Chondrocyte (in vitro differentiated cells): ENCODE measurements around the gene CCNL2. TPM values are rescaled to one million over a fixed set of nuclear protein-coding genes. Genes with fewer than 3 reads are reported as not detected.
"Not testable (repeated sequence)": the region's sequence is repeated elsewhere in the genome, so short reads cannot be mapped to it uniquely, and the experiment has no call there.

Source experiments
- DNase-seq: peaks from one replicate; pipeline ENCODE4 v3.0.0; 2021; ENCODE audit warnings: mixed read lengths, low spot score
- H3K27ac Mint-ChIP-seq: one replicate; pipeline ENCODE4 v1.8.0; 2021; ENCODE audit warnings: mild to moderate bottlenecking, moderate library complexity, mixed read lengths; ENCODE audit not compliant: unreplicated experiment
- H3K27me3 Mint-ChIP-seq: 2 replicates; pipeline ENCODE4 v1.8.0; 2021; ENCODE audit warnings: low read depth, mixed read lengths
- H3K36me3 Mint-ChIP-seq: 2 replicates; pipeline ENCODE4 v1.8.0; 2021; ENCODE audit warnings: low read depth, mixed read lengths
- H3K4me1 Mint-ChIP-seq: 2 replicates; pipeline ENCODE4 v1.8.0; 2021; ENCODE audit warnings: low read depth, mild to moderate bottlenecking, mixed read lengths
- H3K4me3 Mint-ChIP-seq: one replicate; pipeline ENCODE4 v1.8.0; 2021; ENCODE audit warnings: mild to moderate bottlenecking, moderate library complexity, mixed read lengths; ENCODE audit not compliant: unreplicated experiment
- H3K9me3 Mint-ChIP-seq: 2 replicates; pipeline ENCODE4 v1.8.0; 2021; ENCODE audit warnings: low read depth, mixed read lengths
- CTCF ChIP-seq: fragments of 200-600 bp; sonication (generic); IDR thresholded peaks from 2 replicates; pipeline ENCODE4 v1.5.0; 2021; ENCODE audit warnings: antibody characterized with exemption, mild to moderate bottlenecking, moderate library complexity
- long read RNA-seq: library from polyadenylated mRNA; stranded (forward); transcript quantifications from one replicate; pipeline ENCODE4 v2.0.0, GENCODE V29; 2021
- total RNA-seq: library from RNA; stranded (reverse); gene quantifications from 3 replicates; pipeline ENCODE4 v1.2.1, GENCODE V29; 2021

CCNL2 gene
- total RNA-seq = 153 to 176 TPM (median 161 TPM) in 3 replicates
- long read RNA-seq, full-length matches to known transcripts = 57 of 370 reads
- long read RNA-seq, partial matches to known transcripts = 6 of 370 reads
- long read RNA-seq, other reads (novel, unspliced or antisense) = 307 of 370 reads

GRCh38 chr1:1399187-1399871 lies at the start of gene CCNL2:
CCNL2 (minus strand) TSS chr1:1399335; CDS start chr1:1399306, 29 bp downstream.
- H3K27me3 Mint-ChIP-seq = no peaks in the 10 kb centered on the region

GRCh38 chr1:1446631-1447030 lies 47.5 kb upstream of the CCNL2 start:
- H3K27ac Mint-ChIP-seq, DNase-seq, H3K9me3 Mint-ChIP-seq, H3K27me3 Mint-ChIP-seq, H3K4me1 Mint-ChIP-seq, H3K36me3 Mint-ChIP-seq, H3K4me3 Mint-ChIP-seq: not testable (repeated sequence)

More at GRCh38 chr1:1399187-1399871, at the start of gene CCNL2:
- Mint-ChIP-seq H3K4me3 (peak within 1 kb of the TSS; percentile 88), H3K9me3 (no peaks in the 10 kb centered on the region), H3K4me1 (peaks cover 45% of the 10 kb centered on the region), H3K27ac (peak within 1 kb of the TSS; percentile 90), H3K36me3 (peaks cover 28% of the 10 kb centered on the region)
- DNase-seq = peak; percentile 100
- TF ChIP-seq CTCF = peak; percentile 75

GRCh38 chr1:1442069-1442770 lies 43.1 kb upstream of the CCNL2 start:
- H3K27ac Mint-ChIP-seq = no peak overlapping the region
- H3K4me1 Mint-ChIP-seq = peaks cover 3% of the 10 kb centered on the region
- H3K27me3 Mint-ChIP-seq = no peaks in the 10 kb centered on the region
- TF ChIP-seq CTCF = no peak
- H3K4me3 Mint-ChIP-seq = no peak overlapping the region
- DNase-seq = no peak
- no peaks in the 10 kb centered on the region for H3K9me3 Mint-ChIP-seq
- H3K36me3 Mint-ChIP-seq = no peaks in the 10 kb centered on the region

GRCh38 chr1:1441002-1441888 lies 42.1 kb upstream of the CCNL2 start:
- no peak for DNase-seq
- Mint-ChIP-seq H3K4me3 (no peak overlapping the region), H3K4me1 (peaks cover 3% of the 10 kb centered on the region)

More at GRCh38 chr1:1441002-1441888, 42.1 kb upstream of the CCNL2 start:
- TF ChIP-seq CTCF = peak; percentile 85
- Mint-ChIP-seq H3K9me3 (no peaks in the 10 kb centered on the region), H3K27ac (no peak overlapping the region), H3K36me3 (no peaks in the 10 kb centered on the region), H3K27me3 (no peaks in the 10 kb centered on the region)
